ENCODE measurements around the gene RGPD6.
"Not testable (repeated sequence)": the region's sequence is repeated elsewhere in the genome, so short reads cannot be mapped to it uniquely, and the experiment has no call there.

The RGPD6 gene

DNA sequence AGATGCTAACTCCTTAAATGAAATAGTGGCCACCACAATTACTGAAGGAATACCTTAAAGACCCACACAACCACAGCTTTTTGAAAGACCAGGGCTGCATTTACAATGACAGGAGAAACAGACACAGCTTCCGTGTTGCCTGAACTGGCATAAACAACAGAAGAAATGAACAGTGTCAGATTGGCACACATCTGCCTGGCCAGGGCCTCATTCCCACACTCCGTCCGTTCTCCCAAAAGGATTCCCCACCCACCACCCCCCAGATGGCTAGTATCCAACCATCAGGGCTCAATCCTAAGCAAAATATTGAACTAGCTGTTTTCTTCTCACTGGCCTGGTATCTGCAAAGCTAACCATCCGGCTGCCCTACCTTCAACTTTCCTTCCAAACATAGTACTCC, 96.9 kb downstream of the RGPD6 start:
- DNase-seq: not testable (repeated sequence)

DNA sequence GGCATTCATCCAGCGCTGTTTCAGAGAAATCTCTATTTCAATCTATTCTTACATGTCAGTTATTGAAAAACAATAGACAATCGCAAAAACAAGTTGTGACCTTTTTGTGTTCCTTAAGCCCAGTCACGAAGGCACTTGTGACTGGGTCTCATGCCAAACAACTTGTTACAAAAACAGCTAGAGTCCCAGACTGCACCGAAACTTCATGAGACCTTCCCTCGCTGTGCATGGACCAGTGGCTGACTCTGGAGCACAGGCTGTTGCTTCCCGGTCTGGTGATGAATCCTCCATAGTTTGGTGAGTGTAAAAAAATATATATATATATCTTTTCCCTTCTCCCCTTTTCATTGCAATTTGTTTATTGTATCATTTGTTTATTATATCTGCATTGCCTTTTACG, 99.7 kb downstream of the RGPD6 start:
- not testable (repeated sequence) for DNase-seq

DNA sequence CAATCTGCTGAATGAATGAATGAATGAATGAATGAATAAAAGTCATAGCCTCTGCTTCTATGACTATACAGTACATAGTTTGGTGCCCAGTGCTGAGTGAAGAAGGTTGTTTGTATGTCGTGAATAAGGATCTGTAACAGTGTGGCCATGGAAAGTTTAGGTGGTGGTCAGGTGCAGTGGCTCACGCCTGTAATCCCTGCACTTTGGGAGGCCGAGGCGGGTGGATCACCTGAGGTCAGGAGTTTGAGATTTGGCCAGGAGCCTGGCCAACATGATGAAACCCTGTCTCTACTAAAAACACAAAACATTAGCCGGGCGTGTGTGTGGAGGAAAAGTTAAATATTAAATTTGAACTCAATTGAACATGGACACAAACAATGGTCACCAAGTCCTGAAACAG, 100.1 kb downstream of the RGPD6 start:
- DNase-seq: not testable (repeated sequence)

DNA sequence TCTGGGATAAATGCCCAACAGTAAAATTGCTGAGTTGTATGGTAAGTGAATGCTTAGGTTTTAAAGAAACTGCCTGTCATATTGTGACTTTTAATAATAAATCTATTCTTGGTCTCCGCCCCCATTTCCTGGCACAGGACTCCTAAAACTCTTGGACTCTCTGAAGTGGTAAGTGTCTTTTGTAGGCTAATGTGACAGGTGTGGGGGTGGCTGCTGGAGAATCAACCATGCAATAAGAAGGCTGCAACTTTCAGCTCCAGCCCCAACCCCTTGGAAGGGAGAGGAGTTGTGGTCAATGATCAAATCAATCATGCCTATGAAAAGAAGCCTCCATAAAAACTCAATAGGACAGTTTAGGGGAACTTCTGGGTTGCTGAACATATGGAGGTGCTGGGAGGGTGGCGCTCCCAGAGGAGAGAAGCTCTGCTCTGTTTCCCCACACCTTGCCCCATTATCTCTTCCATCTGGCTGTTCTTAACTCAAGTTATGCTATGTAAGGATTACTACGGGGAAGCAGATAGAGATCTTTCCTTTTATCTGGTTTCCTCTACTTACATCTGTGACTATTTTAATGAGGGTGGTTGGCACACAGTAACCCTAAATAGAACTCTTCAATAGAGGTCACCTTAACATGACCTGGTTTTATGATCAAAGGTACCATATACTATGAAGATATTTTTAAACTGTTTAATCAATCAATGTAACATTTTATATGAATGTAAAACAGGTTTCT, 101.2 kb downstream of the RGPD6 start:
- DNase-seq: not testable (repeated sequence)

GRCh38 chr2:110474898-110475297, 102.1 kb downstream of the RGPD6 start:
- DNase-seq: not testable (repeated sequence)

DNA sequence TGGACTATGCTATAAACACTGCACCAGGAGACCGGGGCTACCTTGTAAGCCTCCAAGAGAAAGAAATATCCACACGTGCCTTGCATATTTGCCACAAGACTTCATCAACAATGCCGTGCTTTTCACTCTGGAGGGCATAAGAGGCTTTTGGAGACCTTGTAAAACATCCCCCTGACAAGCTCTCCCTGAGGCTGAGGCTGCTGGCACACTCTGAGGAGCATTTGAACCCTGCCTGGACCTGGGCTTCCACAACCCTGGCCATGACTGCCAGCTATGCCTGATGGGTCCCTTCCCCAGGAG, 104.0 kb downstream of the RGPD6 start:
- DNase-seq: not testable (repeated sequence)

DNA sequence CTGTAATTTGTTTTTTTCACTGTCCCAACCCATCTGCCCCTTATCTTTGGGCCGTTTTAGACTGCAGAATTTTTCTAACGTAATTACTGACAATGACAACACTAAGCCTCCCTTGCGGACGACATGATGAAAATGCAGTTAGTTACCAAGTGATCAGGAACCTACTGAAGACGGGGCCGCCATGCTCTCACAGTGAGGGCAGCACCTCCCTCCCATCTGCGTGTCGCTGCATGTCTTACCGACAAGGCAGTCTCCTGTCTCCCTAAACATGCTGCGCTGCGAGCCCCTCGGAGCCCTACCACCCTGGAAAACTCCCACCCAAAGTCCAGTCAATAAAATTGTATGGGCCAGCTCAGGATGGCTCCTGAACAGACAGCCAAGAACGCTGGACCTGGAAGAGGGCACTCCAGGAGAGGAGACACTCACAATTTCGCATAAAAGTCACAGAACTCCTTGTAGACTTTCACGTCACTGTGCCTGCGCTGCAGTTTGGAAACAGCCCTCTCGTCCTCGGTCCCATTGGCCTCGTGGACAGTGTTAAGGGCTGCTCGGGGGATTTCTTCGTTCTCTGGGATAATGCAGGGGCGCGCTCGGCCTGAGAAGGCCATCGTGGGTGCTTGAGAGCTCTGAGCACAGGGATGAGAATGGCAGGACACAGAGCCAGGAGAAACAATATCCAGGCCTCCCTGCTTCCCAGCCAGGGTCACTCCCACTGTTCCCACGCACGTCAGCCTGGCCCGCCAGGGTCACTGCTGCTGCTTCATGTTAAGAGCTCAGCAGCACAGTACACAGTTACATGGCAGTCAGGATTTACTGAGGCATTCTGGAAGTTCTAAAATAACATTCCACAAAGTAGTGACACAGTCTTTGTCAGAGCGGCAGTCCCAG, 104.6 kb downstream of the RGPD6 start, which contains the start of gene LIMS4:
Gene LIMS4, minus strand, starts transcription at position 646 of the 888 bp plus-strand sequence. Its CDS starts 38 bp downstream, at position 608.
- not testable (repeated sequence) for DNase-seq

DNA sequence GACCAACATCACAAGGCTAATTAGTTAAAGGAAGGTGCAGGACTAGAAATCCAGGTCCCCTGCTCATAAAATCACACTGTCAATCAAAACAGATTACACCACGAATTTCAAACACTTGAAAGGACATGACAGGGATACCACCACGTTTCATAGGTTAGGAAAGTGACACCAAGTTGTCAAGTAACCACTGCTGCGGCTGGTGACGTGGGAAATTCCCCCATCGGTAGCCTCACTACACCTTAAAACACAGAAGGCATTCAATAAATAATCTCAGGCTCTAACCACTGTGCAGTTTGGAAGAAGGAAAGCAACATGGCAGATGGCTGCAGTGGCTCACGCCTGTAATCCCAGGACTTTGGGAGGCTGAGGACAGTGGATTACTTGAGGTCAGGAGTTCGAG, 108.1 kb downstream of the RGPD6 start:
- DNase-seq: not testable (repeated sequence)

DNA sequence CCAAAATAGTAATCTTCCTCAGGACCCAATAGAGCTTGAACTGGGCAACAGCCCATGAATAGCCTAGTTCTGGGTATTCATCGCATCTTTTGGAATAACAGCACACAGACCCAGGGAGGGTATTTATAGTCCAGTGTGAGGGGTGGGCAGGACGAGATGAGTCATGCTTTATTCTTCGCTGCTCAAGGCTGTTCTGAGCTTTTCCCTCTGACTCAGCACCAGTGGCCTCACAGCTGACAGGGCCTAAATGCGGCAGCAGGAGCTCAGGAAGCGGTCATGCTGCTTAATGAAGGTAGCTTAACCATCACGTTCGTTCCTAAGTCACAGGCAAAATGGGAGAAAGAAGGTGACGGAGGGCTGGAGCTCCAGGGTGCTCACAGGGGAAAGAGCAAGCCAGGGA, 111.7 kb downstream of the RGPD6 start:
- DNase-seq: not testable (repeated sequence)
